GM12878 (cell line): Measurements from ENCODE around the gene ZMIZ1. TPM values are rescaled to one million over a fixed set of nuclear protein-coding genes. Genes with fewer than 3 reads are reported as not detected.

Experiments used
- ATF2 ChIP-seq: IDR thresholded peaks from 2 replicates; pipeline ENCODE4 v1.6.1; 2012; ENCODE audit warnings: low read length, inconsistent platforms
- FOXM1 ChIP-seq: IDR thresholded peaks from 2 replicates; pipeline ENCODE4 v1.6.1; 2012; ENCODE audit warnings: low read depth, mild to moderate bottlenecking, inconsistent platforms, low read length, moderate library complexity
- HDAC6 ChIP-seq: fragments of 200-600 bp; sonication (generic); IDR thresholded peaks from one replicate; pipeline ENCODE4 v1.8.0; 2017; ENCODE audit warnings: antibody characterized with exemption; ENCODE audit not compliant: unreplicated experiment
- MYB ChIP-seq: fragments of 150-350 bp; IDR thresholded peaks from 2 replicates; pipeline ENCODE4 v1.6.1; 2014; ENCODE audit warnings: mild to moderate bottlenecking, low read depth, low read length, borderline replicate concordance
- PML ChIP-seq: IDR thresholded peaks from 2 replicates; pipeline ENCODE4 v1.6.1; 2012; ENCODE audit warnings: low read length, inconsistent platforms
- POU2F2 ChIP-seq: IDR thresholded peaks from 3 replicates; pipeline ENCODE4 v1.6.1; 2011; ENCODE audit warnings: low read depth, mild to moderate bottlenecking, low read length, borderline replicate concordance
- RBBP5 ChIP-seq: fragments of 200-600 bp; sonication (generic); conservative IDR thresholded peaks from 2 replicates; pipeline ENCODE4 v1.6.1; 2016
- RUNX3 ChIP-seq: IDR thresholded peaks from 2 replicates; pipeline ENCODE4 v1.6.1; 2012; ENCODE audit warnings: low read length, inconsistent platforms
- TCF3 ChIP-seq: IDR thresholded peaks from 2 replicates; pipeline ENCODE4 v1.6.1; 2012; ENCODE audit warnings: low read depth, mild to moderate bottlenecking, low read length, borderline replicate concordance; ENCODE audit not compliant: insufficient read depth
- TCF7 ChIP-seq: IDR thresholded peaks from 2 replicates; pipeline ENCODE4 v1.6.1; 2014; ENCODE audit warnings: antibody characterized with exemption, borderline replicate concordance
- YBX1 ChIP-seq: fragments of 450-650 bp; IDR thresholded peaks from 2 replicates; pipeline ENCODE4 v1.6.1; 2016; ENCODE audit warnings: antibody characterized with exemption
- ZBTB40 ChIP-seq: fragments of 450-650 bp; IDR thresholded peaks from 2 replicates; pipeline ENCODE4 v1.6.1; 2016; ENCODE audit warnings: mild to moderate bottlenecking, moderate library complexity, borderline replicate concordance
- ZNF217 ChIP-seq: fragments of 450-650 bp; IDR thresholded peaks from 2 replicates; pipeline ENCODE4 v1.6.1; 2017; ENCODE audit warnings: antibody characterized with exemption, mild to moderate bottlenecking
- ZNF24 ChIP-seq: fragments of 450-650 bp; IDR thresholded peaks from 2 replicates; pipeline ENCODE4 v1.6.1; 2017; ENCODE audit warnings: antibody characterized with exemption, mild to moderate bottlenecking
- ZSCAN29 ChIP-seq: fragments of 450-650 bp; IDR thresholded peaks from 2 replicates; pipeline ENCODE4 v1.6.1; 2017; ENCODE audit warnings: mild to moderate bottlenecking, moderate library complexity
- polyA plus RNA-seq, 11 experiments: library from polyadenylated mRNA; depleted of rRNA in 4 of 11; unstranded in 6 of 11; stranded (reverse) in 5 of 11; fragments of >200 nt; fragmentation: Nextera tagmentation in 4 of 11; fragmentation: Illumina TruSeq in 1 of 11; extraction: Ambion mirVana in 4 of 11; extraction: Trizol in 1 of 11; gene quantifications; 1 replicate in 1 of 11; 2 replicates in 10 of 11; pipeline versions ENCODE4 v1.2.1 to v1.2.3, GENCODE V29; 2011 to 2016; ENCODE audit warnings: inconsistent platforms in 2 of 11, missing spikeins in 2 of 11, low read depth in 1 of 11
- total RNA-seq, 4 experiments: library from RNA; depleted of rRNA in 3 of 4; stranded (reverse); fragments of >200 nt in 3 of 4; fragmentation: Illumina TruSeq in 1 of 4; extraction: Trizol in 1 of 4; gene quantifications; 2 replicates each; pipeline versions ENCODE4 v1.2.1 to v1.2.3, GENCODE V29; 2013 to 2021
- TF ChIP-seq, protein P1 (sequence below), 3 experiments: IDR thresholded peaks in 2 of 3; conservative IDR thresholded peaks in 1 of 3; 2 replicates each; pipeline ENCODE4 v1.5.1; 2011; ENCODE audit warnings: low read depth in 3 of 3, low read length in 3 of 3, mild to moderate bottlenecking in 3 of 3, control low read depth in 2 of 3, moderate library complexity in 2 of 3, inconsistent platforms in 1 of 3, mixed read lengths in 1 of 3; ENCODE audit not compliant: control insufficient read depth in 2 of 3, insufficient read depth in 1 of 3; ENCODE audit errors: extremely low read depth in 1 of 3
- TF ChIP-seq, protein P2 (sequence below): IDR thresholded peaks from 2 replicates; pipeline ENCODE4 v1.6.1; 2012; ENCODE audit warnings: low read depth, low read length, improper control_type of control experiment
- TF ChIP-seq, protein P3 (sequence below): fragments of 450-650 bp; IDR thresholded peaks from 2 replicates; pipeline ENCODE4 v1.6.1; 2017; ENCODE audit warnings: mild to moderate bottlenecking
- TF ChIP-seq, protein P4 (sequence below): fragments of 450-650 bp; IDR thresholded peaks from 2 replicates; pipeline ENCODE4 v1.6.1; 2014; ENCODE audit warnings: mild to moderate bottlenecking

ZMIZ1 gene
- total and polyA plus RNA-seq, 10 of the 15 experiments (the other 5 are each of a cell fraction or from before 2014, with no cell fraction given), result 3.1 to 82.3 (median 14.9) TPM

DNA sequence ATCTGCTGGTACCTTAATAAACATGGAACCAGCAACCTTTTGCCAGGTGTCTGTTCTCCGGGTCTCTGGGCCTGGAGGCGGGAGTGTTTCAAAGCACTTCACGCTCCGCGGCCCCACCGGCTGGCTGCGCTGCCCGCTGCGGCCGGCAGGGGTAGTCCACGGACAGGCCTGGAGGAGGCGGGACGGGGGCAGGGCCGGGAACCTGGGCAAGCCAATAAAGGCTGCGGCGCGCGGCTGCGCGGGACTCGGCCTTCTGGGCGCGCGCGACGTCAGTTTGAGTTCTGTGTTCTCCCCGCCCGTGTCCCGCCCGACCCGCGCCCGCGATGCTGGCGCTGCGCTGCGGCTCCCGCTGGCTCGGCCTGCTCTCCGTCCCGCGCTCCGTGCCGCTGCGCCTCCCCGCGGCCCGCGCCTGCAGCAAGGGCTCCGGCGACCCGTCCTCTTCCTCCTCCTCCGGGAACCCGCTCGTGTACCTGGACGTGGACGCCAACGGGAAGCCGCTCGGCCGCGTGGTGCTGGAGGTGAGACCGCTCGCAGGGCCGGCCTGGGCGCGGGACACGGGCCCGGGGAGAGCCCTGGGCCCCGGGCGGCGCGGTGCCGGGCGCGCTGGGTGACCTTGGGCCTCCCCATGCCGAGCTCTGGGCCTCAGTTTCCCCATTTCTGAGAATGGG, 278.6 kb downstream of the ZMIZ1 start, which contains the start of gene PPIF (continued):
- TF ChIP-seq, protein P1, sequence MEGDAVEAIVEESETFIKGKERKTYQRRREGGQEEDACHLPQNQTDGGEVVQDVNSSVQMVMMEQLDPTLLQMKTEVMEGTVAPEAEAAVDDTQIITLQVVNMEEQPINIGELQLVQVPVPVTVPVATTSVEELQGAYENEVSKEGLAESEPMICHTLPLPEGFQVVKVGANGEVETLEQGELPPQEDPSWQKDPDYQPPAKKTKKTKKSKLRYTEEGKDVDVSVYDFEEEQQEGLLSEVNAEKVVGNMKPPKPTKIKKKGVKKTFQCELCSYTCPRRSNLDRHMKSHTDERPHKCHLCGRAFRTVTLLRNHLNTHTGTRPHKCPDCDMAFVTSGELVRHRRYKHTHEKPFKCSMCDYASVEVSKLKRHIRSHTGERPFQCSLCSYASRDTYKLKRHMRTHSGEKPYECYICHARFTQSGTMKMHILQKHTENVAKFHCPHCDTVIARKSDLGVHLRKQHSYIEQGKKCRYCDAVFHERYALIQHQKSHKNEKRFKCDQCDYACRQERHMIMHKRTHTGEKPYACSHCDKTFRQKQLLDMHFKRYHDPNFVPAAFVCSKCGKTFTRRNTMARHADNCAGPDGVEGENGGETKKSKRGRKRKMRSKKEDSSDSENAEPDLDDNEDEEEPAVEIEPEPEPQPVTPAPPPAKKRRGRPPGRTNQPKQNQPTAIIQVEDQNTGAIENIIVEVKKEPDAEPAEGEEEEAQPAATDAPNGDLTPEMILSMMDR (IDR thresholded peaks at IDR 0.05 in 2 of 3, conservative IDR thresholded peaks at IDR 0.05 in 1 of 3; ENCODE audit: control insufficient read depth in 2 of 3, extremely low read depth in 1 of 3, insufficient read depth in 1 of 3, low read depth in 3 of 3, low read length in 3 of 3), result peak; percentile 92 to 94 (median 93)
- TF ChIP-seq TCF7 (no peak), TCF3 (peak; percentile 76), ZBTB40 (no peak), ZNF24 (no peak), ZSCAN29 (no peak), PML (peak; percentile 52; the same call in 1 of the 2 replicates), ZNF217 (peak; percentile 28; the same call in 1 of the 2 replicates), FOXM1 (no peak), RBBP5 (no peak), ATF2 (no peak), POU2F2 (peak; percentile 91; the same call in 2 of the 3 replicates), YBX1 (no peak), MYB (no peak), HDAC6 (peak; percentile 47), RUNX3 (peak; percentile 19; the same call in 1 of the 2 replicates)
- TF ChIP-seq, protein P2, sequence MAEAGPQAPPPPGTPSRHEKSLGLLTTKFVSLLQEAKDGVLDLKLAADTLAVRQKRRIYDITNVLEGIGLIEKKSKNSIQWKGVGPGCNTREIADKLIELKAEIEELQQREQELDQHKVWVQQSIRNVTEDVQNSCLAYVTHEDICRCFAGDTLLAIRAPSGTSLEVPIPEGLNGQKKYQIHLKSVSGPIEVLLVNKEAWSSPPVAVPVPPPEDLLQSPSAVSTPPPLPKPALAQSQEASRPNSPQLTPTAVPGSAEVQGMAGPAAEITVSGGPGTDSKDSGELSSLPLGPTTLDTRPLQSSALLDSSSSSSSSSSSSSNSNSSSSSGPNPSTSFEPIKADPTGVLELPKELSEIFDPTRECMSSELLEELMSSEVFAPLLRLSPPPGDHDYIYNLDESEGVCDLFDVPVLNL, result peak; percentile 75
- TF ChIP-seq, protein P3, sequence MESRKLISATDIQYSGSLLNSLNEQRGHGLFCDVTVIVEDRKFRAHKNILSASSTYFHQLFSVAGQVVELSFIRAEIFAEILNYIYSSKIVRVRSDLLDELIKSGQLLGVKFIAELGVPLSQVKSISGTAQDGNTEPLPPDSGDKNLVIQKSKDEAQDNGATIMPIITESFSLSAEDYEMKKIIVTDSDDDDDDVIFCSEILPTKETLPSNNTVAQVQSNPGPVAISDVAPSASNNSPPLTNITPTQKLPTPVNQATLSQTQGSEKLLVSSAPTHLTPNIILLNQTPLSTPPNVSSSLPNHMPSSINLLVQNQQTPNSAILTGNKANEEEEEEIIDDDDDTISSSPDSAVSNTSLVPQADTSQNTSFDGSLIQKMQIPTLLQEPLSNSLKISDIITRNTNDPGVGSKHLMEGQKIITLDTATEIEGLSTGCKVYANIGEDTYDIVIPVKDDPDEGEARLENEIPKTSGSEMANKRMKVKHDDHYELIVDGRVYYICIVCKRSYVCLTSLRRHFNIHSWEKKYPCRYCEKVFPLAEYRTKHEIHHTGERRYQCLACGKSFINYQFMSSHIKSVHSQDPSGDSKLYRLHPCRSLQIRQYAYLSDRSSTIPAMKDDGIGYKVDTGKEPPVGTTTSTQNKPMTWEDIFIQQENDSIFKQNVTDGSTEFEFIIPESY, result no peak
- TF ChIP-seq, protein P4, sequence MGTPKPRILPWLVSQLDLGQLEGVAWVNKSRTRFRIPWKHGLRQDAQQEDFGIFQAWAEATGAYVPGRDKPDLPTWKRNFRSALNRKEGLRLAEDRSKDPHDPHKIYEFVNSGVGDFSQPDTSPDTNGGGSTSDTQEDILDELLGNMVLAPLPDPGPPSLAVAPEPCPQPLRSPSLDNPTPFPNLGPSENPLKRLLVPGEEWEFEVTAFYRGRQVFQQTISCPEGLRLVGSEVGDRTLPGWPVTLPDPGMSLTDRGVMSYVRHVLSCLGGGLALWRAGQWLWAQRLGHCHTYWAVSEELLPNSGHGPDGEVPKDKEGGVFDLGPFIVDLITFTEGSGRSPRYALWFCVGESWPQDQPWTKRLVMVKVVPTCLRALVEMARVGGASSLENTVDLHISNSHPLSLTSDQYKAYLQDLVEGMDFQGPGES, result no peak; the same call in 1 of the 2 replicates
